Left renal cortex interstitium (tissue), 4 donors: ENCODE measurements around the gene EXOC3L4. TPM values are rescaled to one million over a fixed set of nuclear protein-coding genes. Genes with fewer than 3 reads are reported as not detected.
"Not testable (repeated sequence)": the region's sequence is repeated elsewhere in the genome, so short reads cannot be mapped to it uniquely, and the experiment has no call there.

Source experiments
- DNase-seq, 4 donors: peaks; one replicate each; pipeline ENCODE4 v3.0.0-alpha.2; 2013; ENCODE audit warnings: low read depth in 4 of 4, low spot score in 2 of 4, missing footprints in 1 of 4
- polyA plus RNA-seq, 4 donors: library from polyadenylated mRNA; unstranded; fragments of 120-200 nt; gene quantifications; one replicate each; pipeline ENCODE4 v1.2.1, GENCODE V29; 2013; ENCODE audit not compliant: insufficient read length in 4 of 4

EXOC3L4 gene
- polyA plus RNA-seq, 4 donors: 2.5 to 5.8 (median 3.9) TPM

- no peak for DNase-seq
Measured at GRCh38 chr14:103141117-103141796, 46.7 kb downstream of the EXOC3L4 start.

GRCh38 chr14:103142026-103142425 is 47.5 kb downstream of the EXOC3L4 start:
- DNase-seq: no peak

- no peak for DNase-seq
Measured at GRCh38 chr14:103142721-103143302, 48.3 kb downstream of the EXOC3L4 start.

GRCh38 chr14:103143506-103143905 is 49.0 kb downstream of the EXOC3L4 start:
- no peak for DNase-seq

- DNase-seq: no peak
Measured at GRCh38 chr14:103144085-103144484, 49.6 kb downstream of the EXOC3L4 start.

- DNase-seq: no peak
Measured at GRCh38 chr14:103146141-103146709, 51.7 kb downstream of the EXOC3L4 start.

GRCh38 chr14:103149351-103150237 is 55.1 kb downstream of the EXOC3L4 start:
- no peak for DNase-seq

GRCh38 chr14:103151270-103151945 is 56.9 kb downstream of the EXOC3L4 start:
- DNase-seq: no peak

GRCh38 chr14:103155010-103155409 is 60.5 kb downstream of the EXOC3L4 start:
- no peak for DNase-seq

GRCh38 chr14:103155416-103155815 is 60.9 kb downstream of the EXOC3L4 start:
- not testable (repeated sequence) for DNase-seq

- no peak for DNase-seq
Measured at GRCh38 chr14:103155826-103156394, 61.4 kb downstream of the EXOC3L4 start.

GRCh38 chr14:103156651-103157378 is 62.3 kb downstream of the EXOC3L4 start:
- no peak for DNase-seq

- no peak for DNase-seq
Measured at GRCh38 chr14:103157969-103158368, 63.4 kb downstream of the EXOC3L4 start.

GRCh38 chr14:103158688-103159087 is 64.2 kb downstream of the EXOC3L4 start:
- no peak for DNase-seq

Other genes starting within 250 kb of the EXOC3L4 start
- gene AMN, start 172.1 kb upstream of the EXOC3L4 start, polyA plus RNA-seq: 10 to 100 TPM; 17.4 to 43.4 (median 38.0) TPM
- 10 to 100 TPM; 71.9 to 96.1 (median 82.7) TPM for gene CDC42BPB, start 37.2 kb upstream of the EXOC3L4 start, polyA plus RNA-seq
- gene LBHD2, start 10.5 kb upstream of the EXOC3L4 start, polyA plus RNA-seq: not detected
- gene TNFAIP2, start 28.7 kb downstream of the EXOC3L4 start, polyA plus RNA-seq: 10 to 100 TPM; 22.1 to 49.1 (median 37.5) TPM
- gene EIF5, start 239.5 kb downstream of the EXOC3L4 start, polyA plus RNA-seq: 100 to 1,000 TPM; 228 to 261 (median 241) TPM